Measurements from ENCODE around the gene RASSF5. TPM values are rescaled to one million over a fixed set of nuclear protein-coding genes. Genes with fewer than 3 reads are reported as not detected.

RASSF5 gene
- total RNA-seq, 1 experiment from 2014 or later = 1.3 TPM

GRCh38 chr1:206508956-206509355, 1.6 kb downstream of the RASSF5 start:
- no peaks in the 10 kb centered on the region for H3K27me3 ChIP-seq (replicated peaks; ENCODE audit: control insufficient read depth, insufficient read depth, low read length)
- Mint-ChIP-seq H3K36me3 (ENCODE audit: insufficient read depth, unreplicated experiment) (no peaks in the 10 kb centered on the region), H3K27ac (ENCODE audit: unreplicated experiment) (no peak overlapping the region), H3K4me1 (ENCODE audit: low read depth, unreplicated experiment) (peaks cover 7% of the 10 kb centered on the region), H3K4me3 (ENCODE audit: unreplicated experiment) (peak overlapping the region; percentile 62), H3K27me3 (ENCODE audit: insufficient read depth, unreplicated experiment) (peaks cover 16% of the 10 kb centered on the region), H3K9me3 (ENCODE audit: unreplicated experiment) (no peaks in the 10 kb centered on the region)
- TF ChIP-seq, protein P1, sequence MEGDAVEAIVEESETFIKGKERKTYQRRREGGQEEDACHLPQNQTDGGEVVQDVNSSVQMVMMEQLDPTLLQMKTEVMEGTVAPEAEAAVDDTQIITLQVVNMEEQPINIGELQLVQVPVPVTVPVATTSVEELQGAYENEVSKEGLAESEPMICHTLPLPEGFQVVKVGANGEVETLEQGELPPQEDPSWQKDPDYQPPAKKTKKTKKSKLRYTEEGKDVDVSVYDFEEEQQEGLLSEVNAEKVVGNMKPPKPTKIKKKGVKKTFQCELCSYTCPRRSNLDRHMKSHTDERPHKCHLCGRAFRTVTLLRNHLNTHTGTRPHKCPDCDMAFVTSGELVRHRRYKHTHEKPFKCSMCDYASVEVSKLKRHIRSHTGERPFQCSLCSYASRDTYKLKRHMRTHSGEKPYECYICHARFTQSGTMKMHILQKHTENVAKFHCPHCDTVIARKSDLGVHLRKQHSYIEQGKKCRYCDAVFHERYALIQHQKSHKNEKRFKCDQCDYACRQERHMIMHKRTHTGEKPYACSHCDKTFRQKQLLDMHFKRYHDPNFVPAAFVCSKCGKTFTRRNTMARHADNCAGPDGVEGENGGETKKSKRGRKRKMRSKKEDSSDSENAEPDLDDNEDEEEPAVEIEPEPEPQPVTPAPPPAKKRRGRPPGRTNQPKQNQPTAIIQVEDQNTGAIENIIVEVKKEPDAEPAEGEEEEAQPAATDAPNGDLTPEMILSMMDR (IDR thresholded peaks at IDR 0.05; ENCODE audit: insufficient read depth in 1 of 2, low read depth in 1 of 2, low read length in 1 of 2, severe bottlenecking in 1 of 2, unreplicated experiment in 1 of 2) = no peak
- H3K4me3 ChIP-seq (ENCODE audit: low read depth, low read length) = no peak overlapping the region
- DNase-seq = no peak
- H3K36me3 ChIP-seq (ENCODE audit: control insufficient read depth, insufficient read depth, low read length) = no peaks in the 10 kb centered on the region
- peaks cover 19% of the 10 kb centered on the region for H3K4me1 ChIP-seq
- intact Hi-C loops (cut with micrococcal nuclease; ENCODE audit: unreplicated experiment) = loop anchor here (5.0 to 10.0 kb wide), 2 partner anchors 38 to 156 kb away; no protein-coding TSS in a partner anchor
- CTCF ChIA-PET = interaction anchor here (1.0 kb wide), 1 partner anchor 19 kb away, joined by 3 read pairs; no protein-coding TSS in a partner anchor
- H3K9me3 ChIP-seq = no peaks in the 10 kb centered on the region
- POLR2A ChIA-PET = no interaction called here
- no TSS peak for BruUV-seq (replicated peaks)

DNA sequence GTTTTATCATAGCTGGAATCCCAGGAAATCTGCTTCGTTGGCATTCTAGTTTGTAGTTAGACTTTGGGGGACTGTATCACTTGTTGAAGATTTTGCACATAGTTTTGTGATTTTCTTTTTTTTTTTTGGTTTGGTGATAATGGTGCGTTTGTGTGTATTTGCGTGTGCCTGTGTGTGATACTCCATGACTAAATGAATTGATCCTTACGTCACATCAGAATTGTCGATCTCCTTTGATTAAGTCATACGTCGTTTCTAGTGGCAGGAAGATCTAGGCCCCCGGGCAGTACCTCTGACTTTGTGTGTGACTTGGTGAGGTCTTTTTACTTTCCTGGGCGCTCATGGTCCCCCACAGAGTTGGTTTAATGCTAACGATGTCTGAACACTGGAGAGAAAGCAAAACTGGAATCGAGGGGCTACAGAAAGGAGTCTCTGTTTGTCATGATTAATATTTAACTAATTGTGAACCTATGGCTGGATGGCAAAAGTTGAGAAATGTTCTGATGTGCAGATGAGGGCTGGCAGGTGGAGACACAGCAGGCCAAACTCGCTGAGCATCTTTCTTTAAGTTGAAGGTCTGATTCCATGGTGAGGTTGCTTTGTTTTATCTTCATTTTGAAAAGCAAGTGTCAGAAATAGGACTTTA, 2.4 kb downstream of the RASSF5 start:
- CTCF ChIA-PET = no interaction called here
- H3K27me3 ChIP-seq (replicated peaks; ENCODE audit: control insufficient read depth, insufficient read depth, low read length) = no peaks in the 10 kb centered on the region
- POLR2A ChIA-PET = no interaction called here
- no peaks in the 10 kb centered on the region for H3K9me3 ChIP-seq
- H3K9me3 Mint-ChIP-seq (ENCODE audit: unreplicated experiment) = no peaks in the 10 kb centered on the region
- no peak overlapping the region for H3K4me3 Mint-ChIP-seq (ENCODE audit: unreplicated experiment)
- H3K36me3 Mint-ChIP-seq (ENCODE audit: insufficient read depth, unreplicated experiment) = no peaks in the 10 kb centered on the region
- H3K4me1 ChIP-seq = peaks cover 19% of the 10 kb centered on the region
- H3K27ac Mint-ChIP-seq (ENCODE audit: unreplicated experiment) = no peak overlapping the region
- DNase-seq = no peak
- intact Hi-C loops (cut with micrococcal nuclease; ENCODE audit: unreplicated experiment) = loop anchor here (5.0 to 10.0 kb wide), 2 partner anchors 38 to 155 kb away; no protein-coding TSS in a partner anchor
- H3K27me3 Mint-ChIP-seq (ENCODE audit: insufficient read depth, unreplicated experiment) = peaks cover 11% of the 10 kb centered on the region
- no peak overlapping the region for H3K4me3 ChIP-seq (ENCODE audit: low read depth, low read length)
- TF ChIP-seq, protein P1 (IDR thresholded peaks at IDR 0.05; ENCODE audit: insufficient read depth in 1 of 2, low read depth in 1 of 2, low read length in 1 of 2, severe bottlenecking in 1 of 2, unreplicated experiment in 1 of 2) = no peak
- TSS peak; percentile 29 for BruUV-seq (replicated peaks)
- no peaks in the 10 kb centered on the region for H3K36me3 ChIP-seq (ENCODE audit: control insufficient read depth, insufficient read depth, low read length)
- H3K4me1 Mint-ChIP-seq (ENCODE audit: low read depth, unreplicated experiment) = peaks cover 7% of the 10 kb centered on the region

DNA sequence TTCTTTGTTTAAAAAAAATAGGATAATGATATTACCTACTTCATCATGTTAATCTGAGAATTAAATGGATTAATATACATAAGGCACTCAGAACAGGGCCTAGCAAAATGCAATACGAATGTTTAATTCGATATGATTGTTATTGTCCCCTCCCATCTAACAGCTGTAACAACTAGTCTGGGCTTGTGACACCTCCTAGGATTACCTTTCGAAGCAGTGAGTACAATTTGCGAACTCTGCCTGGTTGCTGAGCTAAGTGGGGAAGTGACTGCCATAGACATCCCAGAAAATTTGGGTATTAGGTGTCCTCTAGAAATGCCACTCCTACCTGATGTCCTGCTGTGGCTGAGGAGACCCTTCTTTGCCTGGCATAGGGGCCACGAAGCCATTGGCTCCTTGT, 3.0 kb downstream of the RASSF5 start:
- Mint-ChIP-seq H3K9me3 (ENCODE audit: unreplicated experiment) (no peaks in the 10 kb centered on the region), H3K4me3 (ENCODE audit: unreplicated experiment) (no peak overlapping the region), H3K4me1 (ENCODE audit: low read depth, unreplicated experiment) (peaks cover 7% of the 10 kb centered on the region), H3K27ac (ENCODE audit: unreplicated experiment) (no peak overlapping the region), H3K27me3 (ENCODE audit: insufficient read depth, unreplicated experiment) (peaks cover 11% of the 10 kb centered on the region), H3K36me3 (ENCODE audit: insufficient read depth, unreplicated experiment) (no peaks in the 10 kb centered on the region)
- Histone ChIP-seq H3K9me3 (no peaks in the 10 kb centered on the region), H3K27me3 (replicated peaks; ENCODE audit: control insufficient read depth, insufficient read depth, low read length) (no peaks in the 10 kb centered on the region), H3K4me1 (peaks cover 19% of the 10 kb centered on the region), H3K36me3 (ENCODE audit: control insufficient read depth, insufficient read depth, low read length) (no peaks in the 10 kb centered on the region), H3K4me3 (ENCODE audit: low read depth, low read length) (no peak overlapping the region)
- ChIA-PET POLR2A (no interaction called here), CTCF (no interaction called here)
- no peak for DNase-seq
- no TSS peak for BruUV-seq (replicated peaks)
- TF ChIP-seq, protein P1 (IDR thresholded peaks at IDR 0.05; ENCODE audit: insufficient read depth in 1 of 2, low read depth in 1 of 2, low read length in 1 of 2, severe bottlenecking in 1 of 2, unreplicated experiment in 1 of 2) = no peak
- intact Hi-C loops (cut with micrococcal nuclease; ENCODE audit: unreplicated experiment) = no loop called here
